PC-3 (cell line): ENCODE measurements around the gene MAPK1. TPM values are rescaled to one million over a fixed set of nuclear protein-coding genes. Genes with fewer than 3 reads are reported as not detected.
"Not testable (repeated sequence)": the region's sequence is repeated elsewhere in the genome, so short reads cannot be mapped to it uniquely, and the experiment has no call there.

ENCODE experiments used
- ATAC-seq: fragments of 200-7000 bp; cut with Tn5 transposase; 2 replicates; pipeline ENCODE4 v1.9.1; 2020; ENCODE audit warnings: mild to moderate bottlenecking, moderate library complexity
- BruUV-seq: library from RNA; stranded (reverse); fragments of 400-500 nt; replicated peaks from 2 replicates; lab custom pipeline; 2021; lab: Mats Ljungman, UMichigan
- CTCF ChIA-PET: fragments of 300-600 bp; sonication (Branson Sonifier 250); formaldehyde crosslinking; loops from one replicate; lab custom pipeline; 2022; ENCODE audit warnings: antibody characterized with exemption; lab: Charles Lee
- POLR2A ChIA-PET: fragments of 300-600 bp; sonication (Branson Sonifier 250); formaldehyde crosslinking; loops from one replicate; lab custom pipeline; 2022; ENCODE audit warnings: antibody characterized with exemption; ENCODE audit not compliant: unreplicated experiment; lab: Charles Lee
- DNase-seq: peaks from one replicate; pipeline ENCODE4 v3.0.0-alpha.2; 2015
- H2AFZ ChIP-seq: fragments of 300-600 bp; sonication (generic); 2 replicates; pipeline ENCODE4 v1.6.0; 2016; ENCODE audit warnings: antibody characterized with exemption, low read length
- H3F3A ChIP-seq: fragments of 300-600 bp; sonication (generic); one replicate; pipeline ENCODE4 v1.6.0; 2017; ENCODE audit warnings: antibody characterized with exemption, low read length, control low read depth, mild to moderate bottlenecking; ENCODE audit not compliant: unreplicated experiment
- H3K27ac ChIP-seq: fragments of 300-600 bp; sonication (generic); 2 replicates; pipeline ENCODE4 v1.5.1; 2016; ENCODE audit warnings: mild to moderate bottlenecking, low read length
- H3K27me3 ChIP-seq: fragments of 300-600 bp; sonication (generic); 2 replicates; pipeline ENCODE4 v1.6.1; 2016; ENCODE audit warnings: low read length, mixed read lengths
- H3K36me3 ChIP-seq: fragments of 300-600 bp; sonication (generic); 2 replicates; pipeline ENCODE4 v1.6.1; 2016; ENCODE audit warnings: low read depth, mixed run types, low read length, mixed read lengths
- H3K4me1 ChIP-seq: fragments of 300-600 bp; sonication (generic); 2 replicates; pipeline ENCODE4 v1.5.1; 2016; ENCODE audit warnings: low read length; ENCODE audit not compliant: insufficient read depth
- H3K4me2 ChIP-seq: fragments of 300-600 bp; sonication (generic); 2 replicates; pipeline ENCODE4 v1.6.0; 2016; ENCODE audit warnings: low read length
- H3K4me3 ChIP-seq: fragments of 300-600 bp; sonication (generic); 2 replicates; pipeline ENCODE4 v1.5.1; 2016; ENCODE audit warnings: mild to moderate bottlenecking, low read length, mixed read lengths
- H3K79me2 ChIP-seq: fragments of 300-600 bp; sonication (generic); 2 replicates; pipeline ENCODE4 v1.6.1; 2017; ENCODE audit warnings: low read length, mixed read lengths
- H3K9ac ChIP-seq: fragments of 300-600 bp; sonication (generic); 2 replicates; pipeline ENCODE4 v1.6.0; 2016; ENCODE audit warnings: mild to moderate bottlenecking, low read length
- H3K9me2 ChIP-seq: fragments of 300-600 bp; sonication (generic); replicated peaks from 2 replicates; pipeline ENCODE4 v1.6.1; 2016; ENCODE audit warnings: mixed run types, low read length, mixed read lengths
- H3K9me3 ChIP-seq: fragments of 300-600 bp; sonication (generic); 2 replicates; pipeline ENCODE4 v1.6.1; 2016; ENCODE audit warnings: low read length, mixed read lengths
- H4K20me1 ChIP-seq: fragments of 300-600 bp; sonication (generic); 2 replicates; pipeline ENCODE4 v1.6.1; 2016; ENCODE audit warnings: low read length, mixed read lengths
- CTCF ChIP-seq: fragments of 300-600 bp; sonication (generic); conservative IDR thresholded peaks from 2 replicates; pipeline ENCODE4 v1.5.1; 2017; ENCODE audit warnings: antibody characterized with exemption, low read depth, mild to moderate bottlenecking, low read length
- EZH2 ChIP-seq: fragments of 300-600 bp; sonication (generic); IDR thresholded peaks from one replicate; pipeline ENCODE4 v1.6.1; 2017; ENCODE audit warnings: antibody characterized with exemption, mild to moderate bottlenecking, low read length; ENCODE audit not compliant: unreplicated experiment
- EZH2phosphoT487 ChIP-seq: fragments of 300-600 bp; sonication (generic); IDR thresholded peaks from 2 replicates; pipeline ENCODE4 v1.6.1; 2018; ENCODE audit warnings: mild to moderate bottlenecking, antibody characterized with exemption, low read length, borderline replicate concordance
- intact Hi-C: fragments of 100-400 bp; cut with micrococcal nuclease; formaldehyde crosslinking; loops from 2 replicates; pipeline ENCODE4 v1.9.0; 2023
- total RNA-seq: library from RNA; depleted of rRNA; stranded (reverse); fragments of >200 nt; gene quantifications from 2 replicates; pipeline ENCODE4 v1.2.3, GENCODE V29; 2014

Gene MAPK1
- total RNA-seq, 1 experiment from 2014 or later, result 25.1 TPM

- CTCF ChIA-PET, result no interaction called here
- no peak overlapping the region for H2AFZ ChIP-seq
- DNase-seq (no peak), ATAC-seq (no peak)
- no peaks in the 10 kb centered on the region for H3K36me3 ChIP-seq
- TF ChIP-seq CTCF, result no peak
- no peak for TF ChIP-seq EZH2
- TF ChIP-seq EZH2phosphoT487, result no peak
- intact Hi-C loops, result no loop called here
- no peaks in the 10 kb centered on the region for H3K4me1 ChIP-seq
- H3K79me2 ChIP-seq, result no peaks in the 10 kb centered on the region
- no peak overlapping the region for H3K27ac ChIP-seq
- H4K20me1 ChIP-seq, result no peaks in the 10 kb centered on the region
- H3K4me3 ChIP-seq, result no peak overlapping the region
- H3K27me3 ChIP-seq, result no peaks in the 10 kb centered on the region
- BruUV-seq, result no TSS peak
- no peaks in the 10 kb centered on the region for H3K9me2 ChIP-seq
- POLR2A ChIA-PET, result no interaction called here
- H3K4me2 ChIP-seq, result no peak overlapping the region
- H3K9ac ChIP-seq, result no peak overlapping the region
- no peaks in the 10 kb centered on the region for H3F3A ChIP-seq
- no peaks in the 10 kb centered on the region for H3K9me3 ChIP-seq
These were observed 27.4 kb upstream of the MAPK1 start for GRCh38 chr22:21894799-21895198.

GRCh38 chr22:21889251-21889990, 22.0 kb upstream of the MAPK1 start:
- Histone ChIP-seq H3K9me2 (no peaks in the 10 kb centered on the region), H3F3A (no peaks in the 10 kb centered on the region), H3K9ac (no peak overlapping the region), H3K27ac (no peak overlapping the region), H3K79me2 (no peaks in the 10 kb centered on the region), H3K4me1 (no peaks in the 10 kb centered on the region), H3K36me3 (no peaks in the 10 kb centered on the region), H3K4me3 (no peak overlapping the region), H4K20me1 (no peaks in the 10 kb centered on the region), H2AFZ (no peak overlapping the region), H3K9me3 (no peaks in the 10 kb centered on the region), H3K4me2 (no peak overlapping the region), H3K27me3 (no peaks in the 10 kb centered on the region)
- POLR2A ChIA-PET, result no interaction called here
- no peak for DNase-seq
- TF ChIP-seq EZH2, result no peak
- TF ChIP-seq EZH2phosphoT487, result no peak
- no peak for TF ChIP-seq CTCF
- intact Hi-C loops, result no loop called here
- no TSS peak for BruUV-seq
- CTCF ChIA-PET, result no interaction called here
- ATAC-seq, result no peak

- ATAC-seq (no peak), DNase-seq (no peak)
- CTCF ChIA-PET, result no interaction called here
- TF ChIP-seq EZH2 (no peak), EZH2phosphoT487 (no peak), CTCF (no peak)
- H3K9ac ChIP-seq, result no peak overlapping the region
- no peaks in the 10 kb centered on the region for H3K4me1 ChIP-seq
- no peak overlapping the region for H3K4me2 ChIP-seq
- no peaks in the 10 kb centered on the region for H3K9me3 ChIP-seq
- H3K79me2 ChIP-seq, result no peaks in the 10 kb centered on the region
- no peaks in the 10 kb centered on the region for H3K27me3 ChIP-seq
- intact Hi-C loops, result no loop called here
- no peaks in the 10 kb centered on the region for H3K9me2 ChIP-seq
- no peak overlapping the region for H2AFZ ChIP-seq
- no TSS peak for BruUV-seq
- H3K4me3 ChIP-seq, result no peak overlapping the region
- H3K27ac ChIP-seq, result no peak overlapping the region
- H4K20me1 ChIP-seq, result no peaks in the 10 kb centered on the region
- POLR2A ChIA-PET, result no interaction called here
- H3F3A ChIP-seq, result no peaks in the 10 kb centered on the region
- H3K36me3 ChIP-seq, result no peaks in the 10 kb centered on the region
These were observed 20.4 kb upstream of the MAPK1 start for GRCh38 chr22:21887841-21888240.

- H2AFZ ChIP-seq, H3K9me3 ChIP-seq, POLR2A ChIA-PET, CTCF ChIA-PET, H4K20me1 ChIP-seq, H3K9ac ChIP-seq, H3K4me1 ChIP-seq, H3K79me2 ChIP-seq, intact Hi-C loops, DNase-seq, H3K36me3 ChIP-seq, H3K27me3 ChIP-seq, H3F3A ChIP-seq, H3K4me2 ChIP-seq, BruUV-seq, H3K27ac ChIP-seq, H3K9me2 ChIP-seq, H3K4me3 ChIP-seq, ATAC-seq: not testable (repeated sequence)
These were observed 16.5 kb upstream of the MAPK1 start for GRCh38 chr22:21883930-21884329.
